Measurements from ENCODE around the gene AMN. TPM values are rescaled to one million over a fixed set of nuclear protein-coding genes. Genes with fewer than 3 reads are reported as not detected.

The AMN gene
- total and polyA plus RNA-seq, 2 donors (not counting 1 experiment from before 2014, with no cell fraction given) = 11.5 to 15.0 TPM

DNA sequence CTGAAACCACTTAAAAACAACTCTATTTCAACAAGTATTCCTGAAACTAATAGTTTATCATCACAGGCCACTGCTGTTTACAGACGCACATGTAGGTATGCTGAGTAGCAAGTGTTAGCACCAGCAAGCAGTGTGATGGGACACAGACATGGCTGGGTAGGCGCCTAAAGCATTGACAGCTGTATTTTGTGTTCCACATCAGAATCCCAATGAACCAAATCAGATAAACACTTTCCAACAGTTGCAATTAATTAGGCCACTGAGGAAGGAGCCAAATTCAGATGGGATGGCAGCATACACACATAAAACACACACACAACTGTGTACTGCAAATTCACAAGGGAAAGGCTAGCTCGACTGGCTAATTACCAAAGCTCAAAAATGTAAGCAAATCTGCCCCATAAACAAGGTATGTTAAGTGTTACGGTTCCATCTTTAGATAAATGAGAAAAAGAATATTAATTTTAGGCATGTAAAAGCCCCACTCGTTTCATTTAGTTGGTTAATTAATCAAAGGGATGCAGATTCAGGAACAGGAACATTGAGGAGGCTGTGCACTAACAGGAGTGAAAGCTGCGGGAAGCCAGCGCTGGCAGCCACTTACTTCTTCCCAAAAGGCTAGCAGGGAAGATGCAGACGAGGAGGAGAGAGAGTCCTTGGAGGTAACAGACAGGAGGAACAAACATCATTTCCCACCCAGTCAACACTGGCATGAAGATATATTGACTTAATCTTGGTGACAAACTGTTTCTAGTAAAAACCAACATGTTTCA is 33.4 kb downstream of the AMN start:
- H3K9me3 ChIP-seq (ENCODE audit: control extremely low read depth in 1 of 3, control insufficient read depth in 2 of 3, insufficient read depth in 1 of 3, low read length in 2 of 3) = no peaks in the 10 kb centered on the region
- H3K27me3 Mint-ChIP-seq = no peaks in the 10 kb centered on the region
- H3K79me2 ChIP-seq (ENCODE audit: control insufficient read depth, insufficient read depth, low read length) = no peaks in the 10 kb centered on the region
- no peaks in the 10 kb centered on the region for H3K9me3 Mint-ChIP-seq (ENCODE audit: insufficient read depth)
- no peaks in the 10 kb centered on the region for H3K4me1 ChIP-seq (ENCODE audit: control insufficient read depth in 2 of 2, insufficient read depth in 2 of 2, low read length in 2 of 2)
- H3K27me3 ChIP-seq (replicated peaks in 1 of 4; ENCODE audit: control extremely low read depth in 1 of 4, control insufficient read depth in 3 of 4, insufficient read depth in 4 of 4, low read length in 3 of 4) = no peaks in the 10 kb centered on the region
- 100% methylated on average over 1 of the region's 8 CpGs for WGBS (ENCODE audit: insufficient coverage)
- H3K9ac ChIP-seq (ENCODE audit: low read length) = no peak overlapping the region
- CTCF ChIA-PET = no interaction called here
- no peak overlapping the region for H3K27ac ChIP-seq (ENCODE audit: low read length in 2 of 2)
- POLR2A ChIA-PET = interaction anchor here (0.7 kb wide), 1 partner anchor 186 kb away, joined by 3 read pairs; no protein-coding TSS in a partner anchor
- H3K27ac Mint-ChIP-seq = no peak overlapping the region
- no peak overlapping the region for H3K4me3 ChIP-seq (ENCODE audit: control extremely low read depth in 1 of 5, extremely low read depth in 1 of 5, insufficient read depth in 1 of 5, low read depth in 2 of 5, low read length in 4 of 5)
- ATAC-seq (ENCODE audit: low read depth) (no peak), DNase-seq (no peak)
- H2AFZ ChIP-seq (ENCODE audit: insufficient read depth, low read depth, low read length, poor library complexity, severe bottlenecking) = no peak overlapping the region
- peaks cover 0 to 43% of the 10 kb centered on the region in 2 experiments for H3K36me3 ChIP-seq (replicated peaks in 1 of 2; ENCODE audit: control extremely low read depth in 1 of 2, control insufficient read depth in 1 of 2, extremely low read depth in 1 of 2, insufficient read depth in 2 of 2, low read length in 1 of 2)
- TF ChIP-seq CTCF (IDR thresholded peaks at IDR 0.05) = no peak
- no peak for TF ChIP-seq EZH2 (IDR thresholded peaks at IDR 0.05; ENCODE audit: borderline replicate concordance, insufficient read depth, low read depth, low read length, poor library complexity, severe bottlenecking)
- H3K4me3 Mint-ChIP-seq = no peak overlapping the region
- intact Hi-C loops (cut with micrococcal nuclease) = no loop called here
- H4K20me1 ChIP-seq (ENCODE audit: control insufficient read depth, insufficient read depth, low read length, poor library complexity, severe bottlenecking) = no peaks in the 10 kb centered on the region
- H3K4me1 Mint-ChIP-seq = no peaks in the 10 kb centered on the region
- H3K4me2 ChIP-seq (replicated peaks; ENCODE audit: low read depth, low read length, poor library complexity, severe bottlenecking) = no peak overlapping the region

GRCh38 chr14:102957222-102957621 is 34.8 kb downstream of the AMN start:
- no peaks in the 10 kb centered on the region for H3K9me3 Mint-ChIP-seq (ENCODE audit: insufficient read depth)
- Histone ChIP-seq H3K4me3 (ENCODE audit: control extremely low read depth in 1 of 5, extremely low read depth in 1 of 5, insufficient read depth in 1 of 5, low read depth in 2 of 5, low read length in 4 of 5) (no peak overlapping the region), H4K20me1 (ENCODE audit: control insufficient read depth, insufficient read depth, low read length, poor library complexity, severe bottlenecking) (no peaks in the 10 kb centered on the region), H3K9me3 (ENCODE audit: control extremely low read depth in 1 of 3, control insufficient read depth in 2 of 3, insufficient read depth in 1 of 3, low read length in 2 of 3) (no peaks in the 10 kb centered on the region), H3K27me3 (replicated peaks in 1 of 4; ENCODE audit: control extremely low read depth in 1 of 4, control insufficient read depth in 3 of 4, insufficient read depth in 4 of 4, low read length in 3 of 4) (no peaks in the 10 kb centered on the region), H3K36me3 (replicated peaks in 1 of 2; ENCODE audit: control extremely low read depth in 1 of 2, control insufficient read depth in 1 of 2, extremely low read depth in 1 of 2, insufficient read depth in 2 of 2, low read length in 1 of 2) (peaks cover 0 to 47% of the 10 kb centered on the region in 2 experiments), H3K4me2 (replicated peaks; ENCODE audit: low read depth, low read length, poor library complexity, severe bottlenecking) (no peak overlapping the region), H3K4me1 (ENCODE audit: control insufficient read depth in 2 of 2, insufficient read depth in 2 of 2, low read length in 2 of 2) (no peaks in the 10 kb centered on the region), H2AFZ (ENCODE audit: insufficient read depth, low read depth, low read length, poor library complexity, severe bottlenecking) (no peak overlapping the region), H3K27ac (ENCODE audit: low read length in 2 of 2) (no peak overlapping the region), H3K79me2 (ENCODE audit: control insufficient read depth, insufficient read depth, low read length) (no peaks in the 10 kb centered on the region), H3K9ac (ENCODE audit: low read length) (no peak overlapping the region)
- DNase-seq (no peak), ATAC-seq (ENCODE audit: low read depth) (no peak)
- ChIA-PET CTCF (no interaction called here), POLR2A (no interaction called here)
- no peak for TF ChIP-seq EZH2 (IDR thresholded peaks at IDR 0.05; ENCODE audit: borderline replicate concordance, insufficient read depth, low read depth, low read length, poor library complexity, severe bottlenecking)
- no peak for TF ChIP-seq CTCF (IDR thresholded peaks at IDR 0.05)
- H3K4me1 Mint-ChIP-seq = no peaks in the 10 kb centered on the region
- WGBS (ENCODE audit: insufficient coverage) = 100% methylated on average over 9 of the region's 10 CpGs
- intact Hi-C loops (cut with micrococcal nuclease) = no loop called here
- H3K4me3 Mint-ChIP-seq = no peak overlapping the region
- H3K27me3 Mint-ChIP-seq = no peaks in the 10 kb centered on the region
- no peak overlapping the region for H3K27ac Mint-ChIP-seq
